Lower leg skin (tissue), 4 donors: ENCODE measurements around the gene PNMA8B. TPM values are rescaled to one million over a fixed set of nuclear protein-coding genes. Genes with fewer than 3 reads are reported as not detected.
A peak's percentile ranks its signal among the peaks of the same experiment; 100 is the strongest.

Experiments used
- DNase-seq, 2 donors: peaks; one replicate each; pipeline ENCODE4 v3.0.0-alpha.2; 2019; ENCODE audit warnings: low spot score in 2 of 2
- H3K4me3 ChIP-seq: fragments of 200-600 bp; sonication (generic); 2 replicates; pipeline ENCODE4 v1.5.1; 2017; ENCODE audit warnings: mild to moderate bottlenecking, low read depth; ENCODE audit not compliant: poor library complexity, severe bottlenecking
- POLR2A ChIP-seq, 2 donors: fragments of 450-650 bp; IDR thresholded peaks; one replicate each; pipeline ENCODE4 v1.6.1; 2016 to 2017; ENCODE audit warnings: antibody characterized with exemption in 2 of 2, mild to moderate bottlenecking in 1 of 2, moderate library complexity in 1 of 2
- WGBS, 2 donors: methylation state at CpG; one replicate each; pipeline ENCODE4 v1.1.5; 2018; 5-methylcytosine and 5-hydroxymethylcytosine counted together
- intact Hi-C: fragments of 100-400 bp; cut with DNase I; formaldehyde crosslinking; loops from one replicate; pipeline ENCODE4 v1.15.0; 2023; ENCODE audit warnings: low total_unique reads
- total RNA-seq, 4 donors: library from RNA; depleted of rRNA; stranded (reverse); fragments of >200 nt; gene quantifications; one replicate each; pipeline ENCODE4 v1.1.0, GENCODE V29; 2016
- TF ChIP-seq, protein P1 (sequence below), 3 donors: fragments of 450-650 bp; IDR thresholded peaks; one replicate each; pipeline ENCODE4 v1.5.1; 2016; ENCODE audit warnings: antibody characterized with exemption in 3 of 3, mild to moderate bottlenecking in 3 of 3, moderate library complexity in 2 of 3

PNMA8B gene
- total RNA-seq, 4 donors from 2014 or later = 2.0 to 5.8 (median 2.8) TPM

DNA sequence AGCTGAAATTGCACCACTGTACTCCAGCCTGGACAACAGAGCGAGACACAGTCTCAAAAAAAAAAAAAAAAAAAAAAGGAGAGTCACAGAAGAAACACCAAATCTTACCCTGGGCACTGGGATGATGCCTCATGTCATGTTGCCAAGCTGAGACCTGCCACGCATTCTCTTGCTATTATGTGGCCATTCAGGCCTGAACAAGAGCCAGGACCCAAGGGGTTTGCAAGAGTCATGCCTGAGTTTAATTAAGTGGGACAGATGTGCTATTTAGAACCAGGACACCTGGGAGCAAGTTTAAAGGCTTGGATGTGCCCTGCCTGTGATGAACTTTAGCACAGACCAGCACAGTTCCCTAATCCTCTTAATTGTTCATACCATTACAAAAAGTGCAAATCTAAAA lies 34.1 kb downstream of the PNMA8B start:
- 38 to 62% methylated on average over 2 of the region's 2 CpGs for WGBS, 2 donors
- intact Hi-C loops = no loop called here
- no peak overlapping the region for H3K4me3 ChIP-seq
- no peak for DNase-seq
- TF ChIP-seq POLR2A (IDR thresholded peaks at IDR 0.05) = no peak
- TF ChIP-seq, protein P1, sequence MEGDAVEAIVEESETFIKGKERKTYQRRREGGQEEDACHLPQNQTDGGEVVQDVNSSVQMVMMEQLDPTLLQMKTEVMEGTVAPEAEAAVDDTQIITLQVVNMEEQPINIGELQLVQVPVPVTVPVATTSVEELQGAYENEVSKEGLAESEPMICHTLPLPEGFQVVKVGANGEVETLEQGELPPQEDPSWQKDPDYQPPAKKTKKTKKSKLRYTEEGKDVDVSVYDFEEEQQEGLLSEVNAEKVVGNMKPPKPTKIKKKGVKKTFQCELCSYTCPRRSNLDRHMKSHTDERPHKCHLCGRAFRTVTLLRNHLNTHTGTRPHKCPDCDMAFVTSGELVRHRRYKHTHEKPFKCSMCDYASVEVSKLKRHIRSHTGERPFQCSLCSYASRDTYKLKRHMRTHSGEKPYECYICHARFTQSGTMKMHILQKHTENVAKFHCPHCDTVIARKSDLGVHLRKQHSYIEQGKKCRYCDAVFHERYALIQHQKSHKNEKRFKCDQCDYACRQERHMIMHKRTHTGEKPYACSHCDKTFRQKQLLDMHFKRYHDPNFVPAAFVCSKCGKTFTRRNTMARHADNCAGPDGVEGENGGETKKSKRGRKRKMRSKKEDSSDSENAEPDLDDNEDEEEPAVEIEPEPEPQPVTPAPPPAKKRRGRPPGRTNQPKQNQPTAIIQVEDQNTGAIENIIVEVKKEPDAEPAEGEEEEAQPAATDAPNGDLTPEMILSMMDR (IDR thresholded peaks at IDR 0.05) = no peak

DNA sequence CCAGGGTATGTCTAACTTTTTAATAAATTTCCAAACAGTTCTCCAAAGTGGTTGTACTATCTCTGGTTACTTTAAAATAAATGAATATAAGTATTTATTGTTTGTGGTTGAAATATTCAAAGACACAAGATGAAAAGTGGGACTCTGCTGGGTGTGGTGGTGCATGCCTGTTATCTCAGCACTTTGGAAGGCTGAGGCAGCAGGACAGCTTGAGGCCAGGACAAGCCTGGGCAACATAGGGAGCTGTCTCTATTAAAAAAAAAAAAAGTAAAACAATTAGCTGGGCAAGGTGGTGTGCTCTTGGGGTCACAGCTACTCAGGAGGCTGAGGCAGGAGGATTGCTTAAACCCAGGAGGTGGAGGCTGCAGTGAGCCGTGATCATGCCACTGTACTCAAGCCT lies 34.7 kb downstream of the PNMA8B start:
- WGBS, 2 donors = 59 to 68% methylated on average over 1 of the region's 1 CpG
- intact Hi-C loops = no loop called here
- TF ChIP-seq, protein P1 (IDR thresholded peaks at IDR 0.05) = no peak
- no peak for TF ChIP-seq POLR2A (IDR thresholded peaks at IDR 0.05)
- no peak overlapping the region for H3K4me3 ChIP-seq
- DNase-seq = no peak

DNA sequence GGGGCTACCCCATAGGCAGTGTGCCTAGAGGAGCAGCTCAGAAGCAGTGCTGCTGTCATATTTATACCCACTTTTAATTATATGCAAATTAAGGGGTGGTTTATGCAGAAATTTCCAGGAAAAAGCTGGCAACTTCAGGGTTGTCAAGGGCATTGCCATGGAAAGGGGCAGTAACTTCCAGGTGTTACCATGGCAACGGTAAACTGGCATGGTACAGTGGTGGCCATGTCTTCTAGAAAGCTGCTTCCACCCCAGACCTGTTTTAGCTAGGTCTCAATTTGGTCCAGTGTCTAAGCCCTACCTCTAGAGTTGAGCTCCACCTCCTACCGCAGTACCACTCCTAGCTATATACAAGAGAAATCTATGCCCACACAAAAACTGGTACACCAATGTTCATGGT lies 35.6 kb downstream of the PNMA8B start:
- no peak for TF ChIP-seq POLR2A (IDR thresholded peaks at IDR 0.05)
- TF ChIP-seq, protein P1 (IDR thresholded peaks at IDR 0.05) = no peak
- DNase-seq = no peak
- intact Hi-C loops = no loop called here
- no peak overlapping the region for H3K4me3 ChIP-seq
- 88 to 93% methylated on average over 2 of the region's 2 CpGs for WGBS, 2 donors

DNA sequence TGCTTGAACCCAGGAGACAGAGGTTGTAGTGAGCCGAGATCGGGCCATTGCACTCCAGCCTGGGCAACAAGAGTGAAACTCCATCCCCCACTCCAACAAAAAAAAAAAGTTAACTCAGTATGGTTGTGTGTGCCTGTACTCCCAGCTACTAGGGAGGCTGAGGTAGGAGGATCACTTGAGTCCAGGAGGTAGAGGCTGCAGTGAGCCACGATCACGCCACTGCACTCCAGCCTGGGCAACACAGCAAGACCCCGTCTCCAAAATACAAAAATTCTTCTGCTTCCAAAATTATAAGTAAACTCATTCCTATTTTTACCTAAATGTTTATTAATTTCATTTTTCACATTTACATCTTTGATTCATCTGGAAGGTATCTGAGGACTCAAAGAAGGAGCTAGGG lies 38.7 kb downstream of the PNMA8B start:
- DNase-seq = no peak
- 94 to 95% methylated on average over 5 of the region's 5 CpGs for WGBS, 2 donors
- TF ChIP-seq, protein P1 (IDR thresholded peaks at IDR 0.05) = no peak
- no peak for TF ChIP-seq POLR2A (IDR thresholded peaks at IDR 0.05)
- no peak overlapping the region for H3K4me3 ChIP-seq
- intact Hi-C loops = no loop called here

DNA sequence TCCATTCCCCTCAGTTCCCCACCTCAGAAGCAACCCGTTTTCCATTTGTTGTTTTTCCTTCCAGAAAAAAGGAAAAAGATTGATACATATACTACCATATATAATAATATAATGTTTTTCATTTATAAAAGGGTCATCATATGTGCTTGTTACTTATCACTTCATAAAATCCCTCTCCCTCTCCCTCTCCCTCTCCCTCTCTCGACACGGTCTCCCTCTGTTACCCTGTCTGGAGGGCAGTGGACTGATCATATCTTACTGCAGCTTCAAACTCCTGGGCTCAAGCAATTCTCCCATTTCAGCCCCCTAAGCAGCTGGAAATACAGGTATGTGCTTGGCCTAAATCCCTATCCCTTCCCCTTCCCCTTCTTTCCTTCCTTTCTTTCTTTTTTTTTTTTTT lies 41.4 kb downstream of the PNMA8B start:
- no peak overlapping the region for H3K4me3 ChIP-seq
- TF ChIP-seq POLR2A (IDR thresholded peaks at IDR 0.05) = no peak
- TF ChIP-seq, protein P1 (IDR thresholded peaks at IDR 0.05) = no peak
- intact Hi-C loops = no loop called here
- DNase-seq = no peak
- WGBS, 2 donors = 40 to 48% methylated on average over 3 of the region's 3 CpGs

DNA sequence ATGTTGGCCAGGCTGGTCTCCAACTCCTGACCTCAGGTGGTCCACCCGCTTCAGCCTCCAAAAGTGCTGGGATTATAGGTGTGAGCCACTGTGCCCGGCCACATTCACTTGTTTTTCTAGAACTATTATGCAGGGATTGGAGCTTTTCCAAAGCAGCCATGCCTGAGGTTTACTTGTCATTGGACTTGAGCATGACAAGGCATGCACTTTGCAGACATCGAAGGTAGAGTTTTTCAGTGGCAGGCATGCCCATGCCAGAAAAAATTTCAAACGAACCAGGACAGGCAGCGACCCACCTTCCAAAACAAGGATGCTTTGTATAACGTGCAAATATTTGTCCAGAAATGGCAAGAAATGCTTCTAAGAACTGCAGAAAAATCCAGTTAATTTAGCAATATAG lies 42.0 kb downstream of the PNMA8B start:
- intact Hi-C loops = no loop called here
- H3K4me3 ChIP-seq = no peak overlapping the region
- TF ChIP-seq, protein P1 (IDR thresholded peaks at IDR 0.05) = no peak
- TF ChIP-seq POLR2A (IDR thresholded peaks at IDR 0.05) = no peak
- peak in 1 of 2 donors; percentile 43 for DNase-seq
- 51 to 58% methylated on average over 6 of the region's 6 CpGs for WGBS, 2 donors
